GM19438 (cell line): Measurements from ENCODE around the gene WTIP.
"Not testable (repeated sequence)": the region's sequence is repeated elsewhere in the genome, so short reads cannot be mapped to it uniquely, and the experiment has no call there.

Experiments
- ATAC-seq: cut with Tn5 transposase; IDR thresholded peaks from one replicate; pipeline ENCODE4 v1.9.1; 2021; ENCODE audit warnings: low read depth; ENCODE audit not compliant: unreplicated experiment

Gene WTIP

GRCh38 chr19:34480971-34481841 lies at the start of gene WTIP:
WTIP (plus strand) TSS chr19:34481758; CDS start chr19:34481975, 217 bp downstream.
- no peak for ATAC-seq

GRCh38 chr19:34432797-34433196 lies 48.8 kb upstream of the WTIP start:
- no peak for ATAC-seq

GRCh38 chr19:34436716-34437115 lies 44.8 kb upstream of the WTIP start:
- ATAC-seq = no peak

- ATAC-seq = no peak
These were observed 33.4 kb upstream of the WTIP start for GRCh38 chr19:34448191-34448590.

GRCh38 chr19:34452723-34453122 lies 28.8 kb upstream of the WTIP start:
- ATAC-seq = no peak

- no peak for ATAC-seq
These were observed 27.5 kb upstream of the WTIP start for GRCh38 chr19:34454091-34454490.

GRCh38 chr19:34454685-34455084 lies 26.9 kb upstream of the WTIP start:
- no peak for ATAC-seq

GRCh38 chr19:34455783-34456480 lies 25.6 kb upstream of the WTIP start:
- ATAC-seq = not testable (repeated sequence)

GRCh38 chr19:34457446-34457845 lies 24.1 kb upstream of the WTIP start:
- no peak for ATAC-seq

- ATAC-seq = no peak
These were observed 22.9 kb upstream of the WTIP start for GRCh38 chr19:34458677-34459076.

GRCh38 chr19:34459614-34460013 lies 21.9 kb upstream of the WTIP start:
- ATAC-seq = no peak

GRCh38 chr19:34461375-34462100 lies 20.0 kb upstream of the WTIP start:
- ATAC-seq = no peak

- not testable (repeated sequence) for ATAC-seq
These were observed 16.8 kb upstream of the WTIP start for GRCh38 chr19:34464785-34465184.

GRCh38 chr19:34468409-34468808 lies 13.1 kb upstream of the WTIP start:
- no peak for ATAC-seq

GRCh38 chr19:34469026-34469425 lies 12.5 kb upstream of the WTIP start:
- not testable (repeated sequence) for ATAC-seq

GRCh38 chr19:34471906-34472700 lies 9.5 kb upstream of the WTIP start:
- no peak for ATAC-seq

- ATAC-seq = no peak
These were observed 7.1 kb upstream of the WTIP start for GRCh38 chr19:34474233-34474989.

GRCh38 chr19:34475026-34475974 lies 6.3 kb upstream of the WTIP start:
- no peak for ATAC-seq
